A204.1 (cell line): ENCODE results near the gene KIAA1614.
A peak's percentile ranks its signal among the peaks of the same experiment; 100 is the strongest.

Experiments used
- FAIRE-seq: peaks from 2 replicates; lab custom pipeline; 2012; peaks lifted over from hg19 to GRCh38; lab: Jason Lieb, UNC

Gene KIAA1614, protein sequence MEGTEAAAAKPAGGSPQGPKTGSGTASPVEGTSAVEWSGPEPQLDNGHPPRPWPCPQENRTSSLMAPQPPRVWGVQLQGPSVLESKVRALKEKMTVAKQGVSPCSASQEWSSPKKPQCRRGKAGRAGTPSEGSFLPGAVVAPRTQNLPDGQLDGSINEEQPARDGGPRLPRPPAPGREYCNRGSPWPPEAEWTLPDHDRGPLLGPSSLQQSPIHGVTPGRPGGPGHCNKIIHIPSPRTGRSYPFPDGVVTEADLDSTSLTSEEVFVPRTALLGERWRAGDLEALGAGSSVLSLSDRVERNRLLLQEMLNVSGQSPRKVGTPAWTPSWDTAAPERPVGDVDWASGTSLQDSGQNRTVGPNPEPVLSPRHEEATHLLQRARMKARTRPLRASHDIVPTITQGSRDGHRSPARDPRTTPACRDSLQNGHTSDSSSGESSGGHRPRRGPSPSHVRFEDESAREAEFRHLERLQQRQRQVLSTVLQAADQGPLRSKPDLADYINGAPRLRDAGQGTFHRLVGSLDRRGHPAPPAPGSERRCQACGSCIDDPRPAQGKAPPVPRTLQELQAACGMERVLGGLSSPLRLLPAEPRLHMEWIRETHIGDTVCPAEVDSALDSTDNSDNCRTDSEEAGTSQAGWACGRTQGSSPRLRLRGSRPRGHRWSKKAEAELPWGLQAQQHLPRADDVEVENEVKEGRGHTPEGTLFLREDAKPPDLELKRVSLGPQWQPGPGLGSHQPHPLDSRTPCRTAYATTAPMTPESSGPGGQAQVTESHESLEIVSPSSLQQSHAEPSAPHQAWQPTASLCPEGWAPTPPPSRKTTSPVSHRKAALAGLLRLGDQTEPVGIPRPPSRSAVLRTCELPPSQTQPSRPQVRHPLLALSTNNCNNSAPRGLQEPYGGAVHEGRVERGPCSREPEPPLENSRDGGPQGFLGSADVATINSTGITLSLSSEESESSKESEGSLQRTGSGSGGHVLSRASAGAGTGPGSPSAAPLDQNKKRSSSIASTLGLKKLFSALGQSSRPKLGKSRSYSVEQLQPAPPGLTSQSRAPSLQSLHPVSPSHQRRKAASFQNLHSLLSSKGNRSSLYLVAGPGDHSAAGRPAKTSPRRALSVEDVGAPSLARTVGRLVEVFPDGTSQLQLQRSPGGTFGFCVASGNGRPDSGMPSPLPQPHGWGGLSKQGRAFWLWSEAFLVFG

GRCh38 chr1:180912801-180913565 is at the start of gene KIAA1614:
KIAA1614 (plus strand) TSS chr1:180912897; CDS start chr1:180913244, 347 bp downstream.
- FAIRE-seq: no peak

DNA sequence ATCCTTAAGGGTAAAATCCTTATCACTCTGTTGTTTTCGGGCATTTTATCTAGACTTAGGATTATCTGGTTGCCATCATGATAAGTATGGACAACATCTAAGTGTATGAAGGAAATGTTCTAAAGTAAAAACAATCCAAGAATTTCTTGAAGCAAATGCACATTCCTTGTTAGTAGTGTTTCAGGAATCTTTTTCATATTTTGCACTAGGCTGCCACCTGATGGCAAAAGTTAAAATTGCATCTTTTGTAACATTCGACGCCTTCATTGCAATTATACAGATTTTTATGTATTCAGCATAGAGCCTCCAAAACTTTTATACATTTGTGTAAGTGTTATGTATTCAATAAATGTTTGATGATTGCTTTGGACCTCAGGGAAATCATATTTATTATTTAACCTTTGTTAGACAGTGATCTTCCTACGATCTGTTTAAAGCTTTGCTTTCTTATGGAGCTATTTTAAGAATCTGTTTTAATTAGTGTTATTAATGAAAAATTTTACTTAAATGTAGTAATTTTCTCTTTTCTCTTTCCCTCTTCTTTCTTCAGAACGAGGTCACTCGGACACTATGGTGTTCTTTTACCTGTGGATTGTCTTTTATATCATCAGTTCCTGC is 49.4 kb upstream of the KIAA1614 start:
- peak; percentile 98 for FAIRE-seq

DNA sequence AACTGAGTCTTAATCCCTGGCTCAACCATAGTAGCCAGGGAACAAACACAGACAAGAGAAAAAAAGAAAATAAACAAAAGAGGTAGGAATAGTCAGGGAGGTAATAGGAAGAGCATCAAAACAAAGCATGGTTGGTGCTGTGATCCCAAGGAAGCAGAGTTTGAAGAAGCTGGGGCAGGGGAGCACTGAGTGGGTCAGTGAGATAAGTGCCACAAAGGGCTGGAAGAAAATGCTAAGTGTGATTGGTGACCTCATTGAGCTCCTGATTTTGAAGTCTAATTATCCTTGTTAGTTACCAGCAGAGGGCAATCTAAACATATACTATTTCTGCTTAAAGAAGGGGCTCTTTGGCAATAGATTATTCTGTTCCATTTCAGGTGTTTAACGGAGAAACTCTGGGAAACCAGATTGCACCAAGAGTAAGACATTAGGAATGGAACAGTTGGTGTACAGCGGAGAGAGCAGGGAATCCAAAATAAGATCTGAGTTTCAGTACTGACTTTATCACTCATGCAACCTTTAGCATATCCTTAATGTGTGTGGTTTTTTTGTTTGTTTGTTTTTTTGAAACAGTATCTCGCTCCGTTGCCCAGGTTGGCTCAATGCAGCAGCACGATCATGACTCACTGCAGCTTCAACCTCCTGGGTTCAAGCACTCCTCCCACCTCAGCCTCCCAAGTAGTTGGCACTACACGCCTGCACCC is 30.7 kb upstream of the KIAA1614 start:
- FAIRE-seq: peak; percentile 30

DNA sequence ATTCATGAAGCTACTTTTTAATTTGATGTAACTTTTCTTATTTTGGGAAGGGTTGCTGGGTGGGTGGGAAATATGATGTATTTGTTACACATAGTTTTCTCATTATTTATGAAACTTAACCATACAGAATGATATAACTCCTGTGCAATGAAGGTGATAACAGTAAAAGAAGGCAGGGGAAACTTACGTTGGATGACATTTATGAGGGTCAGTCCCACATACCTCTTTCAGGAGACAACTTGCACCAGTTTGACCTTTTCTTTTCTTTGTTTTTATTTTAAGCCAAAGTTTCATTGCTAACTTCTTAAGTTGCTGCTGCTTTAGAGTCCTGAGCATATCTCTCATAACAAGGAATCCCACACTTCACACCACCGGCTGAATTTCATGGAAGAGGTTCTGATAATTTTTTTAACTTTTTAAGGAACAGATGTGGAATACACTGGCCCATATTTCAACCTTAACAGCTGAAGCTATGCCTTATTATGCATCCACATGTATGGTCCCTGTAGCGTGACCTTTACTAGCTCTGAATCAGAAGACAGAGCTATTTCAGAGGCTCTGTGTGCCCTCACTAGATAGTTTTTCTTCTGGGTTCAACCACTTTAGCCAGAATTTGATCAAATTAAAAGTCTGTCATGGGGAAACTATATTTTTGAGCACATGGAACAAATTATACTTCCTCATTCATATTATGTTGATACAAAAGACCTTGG is 28.0 kb upstream of the KIAA1614 start:
- FAIRE-seq: no peak

DNA sequence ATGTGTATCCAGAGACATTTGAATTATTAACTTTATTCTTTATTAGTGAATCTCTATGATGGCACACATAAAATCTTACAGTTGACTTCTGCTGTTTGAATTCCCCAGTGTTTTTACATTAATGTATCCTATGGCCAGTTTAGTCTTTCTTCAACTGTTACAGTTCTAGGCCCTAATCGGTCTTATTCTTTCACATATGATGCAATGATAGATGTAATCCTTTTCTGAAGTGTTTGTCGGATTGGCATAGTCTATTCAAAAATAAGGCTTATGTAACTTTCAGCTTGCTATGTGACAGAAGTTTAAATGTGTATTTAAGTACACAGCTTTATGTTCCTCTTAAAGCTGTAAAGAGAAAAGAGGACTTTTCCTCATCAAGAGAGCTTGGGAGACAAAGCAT is 26.4 kb upstream of the KIAA1614 start:
- FAIRE-seq: no peak

- no peak for FAIRE-seq
These were observed 24.9 kb upstream of the KIAA1614 start for GRCh38 chr1:180887841-180888240.

DNA sequence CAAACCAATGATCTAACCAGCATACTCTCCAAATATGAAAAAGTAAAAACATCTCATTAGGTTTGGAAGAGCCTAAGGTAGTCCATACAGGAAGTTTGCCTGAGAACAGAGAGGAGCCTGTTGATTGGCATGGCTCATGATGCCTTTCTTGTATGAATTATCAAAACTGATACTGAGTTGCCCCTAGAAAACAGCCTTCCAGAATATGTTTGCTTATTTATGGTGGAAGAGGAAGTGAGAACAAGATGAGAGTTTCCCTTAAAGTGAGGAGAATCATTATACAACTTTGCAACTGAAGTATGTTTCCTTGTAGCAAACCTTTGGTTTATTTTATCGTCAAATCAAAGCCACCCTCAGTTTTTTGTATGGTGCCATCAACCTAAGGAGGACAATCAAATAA is 23.8 kb upstream of the KIAA1614 start:
- no peak for FAIRE-seq

GRCh38 chr1:180889325-180889724 is 23.4 kb upstream of the KIAA1614 start:
- no peak for FAIRE-seq

GRCh38 chr1:180892272-180892671 is 20.4 kb upstream of the KIAA1614 start:
- no peak for FAIRE-seq

DNA sequence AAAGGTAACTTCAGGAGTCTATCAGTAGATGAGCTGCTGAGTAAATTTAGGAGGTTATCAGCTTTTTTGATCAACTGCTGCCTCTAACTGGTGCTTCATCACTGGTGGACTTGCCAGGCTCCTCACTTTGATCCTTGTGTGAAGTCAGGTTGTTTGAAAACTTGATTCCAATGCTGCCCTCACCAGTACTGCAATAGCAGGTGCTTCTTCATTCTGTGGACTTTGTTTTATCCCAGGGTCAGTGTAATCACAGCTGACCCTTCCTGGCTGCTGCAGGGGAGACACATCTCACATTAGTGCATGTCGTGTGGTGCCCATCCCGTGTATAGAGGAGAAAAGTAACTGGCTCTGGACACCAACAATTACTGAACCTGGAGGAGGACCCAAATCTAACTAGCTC is 20.0 kb upstream of the KIAA1614 start:
- FAIRE-seq: no peak

GRCh38 chr1:180893614-180894013 is 19.1 kb upstream of the KIAA1614 start:
- no peak for FAIRE-seq

DNA sequence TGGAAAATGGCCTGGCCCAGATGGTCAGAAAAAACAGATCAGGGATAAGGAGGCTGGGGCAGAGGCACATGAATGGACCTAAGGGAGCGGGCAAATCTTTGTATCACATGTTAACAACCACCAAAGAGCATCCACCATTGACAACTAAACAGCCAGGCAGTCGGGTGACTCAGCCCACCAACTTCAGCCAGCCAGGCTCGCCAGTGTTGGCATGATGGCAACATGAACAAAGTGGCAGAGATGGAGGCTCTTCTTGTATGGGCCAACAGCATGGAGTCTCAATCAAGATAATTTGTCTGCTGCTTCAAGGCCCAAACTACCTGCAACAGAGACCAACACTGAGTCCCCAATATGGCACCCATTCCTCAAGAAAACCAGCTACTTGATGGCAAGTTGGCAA is 16.5 kb upstream of the KIAA1614 start:
- no peak for FAIRE-seq

DNA sequence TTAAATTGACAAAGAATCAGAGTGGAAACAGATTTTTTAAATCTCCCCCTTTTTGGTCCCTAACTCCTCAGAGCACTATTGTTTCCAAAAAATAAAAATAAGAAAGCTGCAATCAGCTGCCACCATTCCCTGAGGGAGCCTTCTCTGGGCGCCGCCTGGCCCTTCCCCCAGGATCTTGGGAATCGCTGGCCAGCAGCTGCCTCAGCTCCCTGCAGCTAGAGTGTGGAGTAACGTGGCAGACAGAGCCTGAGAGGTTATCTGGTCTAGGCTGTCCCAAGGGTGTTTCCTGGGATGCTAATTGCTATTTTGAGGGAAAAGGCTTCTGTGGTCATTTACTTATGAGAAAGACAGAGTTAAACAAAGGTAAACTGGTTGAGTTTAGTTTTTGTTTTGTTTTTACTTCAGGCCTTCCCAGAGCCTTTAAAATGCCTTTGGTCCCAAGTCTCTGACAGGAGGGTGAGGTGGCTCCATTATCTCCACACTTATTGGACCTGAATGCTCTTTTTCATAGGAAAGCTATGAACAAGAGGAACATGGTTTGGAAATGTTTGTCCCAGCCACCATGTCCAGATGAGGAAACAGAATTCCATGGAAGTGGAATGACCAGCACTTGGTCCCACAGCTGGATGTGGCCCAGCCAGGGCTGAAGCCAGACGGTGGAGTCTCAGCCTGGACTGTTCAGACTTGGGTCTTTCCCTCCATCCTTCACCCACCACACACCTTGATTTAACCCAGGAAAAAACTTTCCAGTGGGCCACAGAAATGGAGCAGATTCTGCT is 14.1 kb upstream of the KIAA1614 start:
- no peak for FAIRE-seq

DNA sequence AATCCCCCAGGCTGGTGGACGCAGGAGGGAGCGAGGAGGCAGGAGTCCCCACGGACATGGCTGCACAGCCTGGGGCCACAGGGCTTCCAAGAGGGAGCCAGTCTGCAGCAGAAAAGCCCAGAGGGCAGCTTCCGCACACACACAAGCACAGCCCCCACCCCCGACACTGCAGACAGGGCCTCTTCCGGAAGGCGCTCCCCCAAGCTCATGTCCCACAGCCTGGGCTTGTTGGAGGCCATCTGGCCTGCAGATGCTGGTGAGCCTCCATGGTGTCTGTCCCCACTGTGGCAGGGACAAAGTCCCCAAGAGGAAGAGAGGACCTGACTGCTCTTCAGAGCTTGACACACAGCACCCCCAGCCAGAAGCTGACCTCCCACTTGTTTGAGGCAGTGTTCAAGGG is 13.4 kb upstream of the KIAA1614 start:
- no peak for FAIRE-seq

GRCh38 chr1:180901076-180901990 is 11.4 kb upstream of the KIAA1614 start:
- FAIRE-seq: no peak

DNA sequence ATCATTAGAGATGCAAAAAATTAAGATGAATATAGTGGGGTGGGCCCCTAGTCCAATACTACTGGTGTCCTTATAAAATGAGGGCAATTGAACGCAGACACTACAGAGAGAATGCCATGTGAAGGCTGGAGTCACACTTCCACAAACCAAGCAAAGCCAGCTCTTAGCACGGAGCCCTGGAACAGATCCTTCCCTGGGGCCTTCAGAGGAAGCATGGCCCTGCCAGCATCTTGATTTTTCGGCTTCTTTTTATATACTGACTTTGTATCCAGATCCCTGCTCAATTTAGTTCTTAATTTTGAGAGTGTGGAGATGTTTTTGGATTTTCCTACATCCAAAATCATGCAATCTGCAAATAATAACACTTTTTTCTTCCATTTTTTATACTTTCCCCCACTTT is 10.2 kb upstream of the KIAA1614 start:
- no peak for FAIRE-seq

DNA sequence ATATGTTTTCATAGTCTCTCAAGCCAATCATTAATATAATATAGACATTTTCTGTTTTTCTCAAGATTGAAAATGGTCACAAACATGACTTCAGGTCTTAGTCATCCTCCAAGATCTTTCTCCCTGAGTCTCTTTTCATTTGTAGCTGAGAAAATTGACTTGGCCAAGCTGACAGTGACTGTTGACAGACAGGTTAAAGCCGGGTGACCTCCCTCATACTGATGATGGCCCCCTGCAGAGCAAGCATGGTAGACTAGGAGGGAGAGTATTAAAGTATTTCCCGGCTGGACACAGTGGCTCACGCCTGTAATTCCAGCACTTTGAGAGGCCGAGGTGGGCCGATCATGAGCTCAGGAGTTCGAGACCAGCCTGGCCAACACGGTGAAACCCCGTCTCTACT is 6.8 kb upstream of the KIAA1614 start:
- FAIRE-seq: no peak

DNA sequence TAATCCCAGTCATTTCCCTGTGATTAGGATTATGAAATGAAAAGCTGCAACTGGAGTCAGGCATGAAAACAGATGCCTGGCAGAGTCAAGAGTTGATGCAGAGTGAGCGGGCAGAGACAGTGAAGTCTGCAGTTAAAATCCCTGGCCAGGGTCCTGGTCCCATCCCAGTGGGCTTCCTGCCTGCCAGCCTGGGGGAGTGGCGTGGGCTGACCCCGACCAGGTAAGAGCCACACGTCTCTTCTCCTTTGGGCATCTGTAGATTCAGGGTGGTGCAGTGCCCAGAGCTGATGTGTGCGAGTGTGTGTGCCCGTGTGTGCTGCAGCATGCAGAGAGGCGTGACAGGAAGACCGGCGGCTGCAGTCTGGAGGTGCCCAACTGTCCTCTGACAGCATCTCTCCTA is 6.2 kb upstream of the KIAA1614 start:
- FAIRE-seq: no peak
